ENCODE measurements around the gene ME1.

- no peak for TF ChIP-seq EZH2phosphoT487 (IDR thresholded peaks at IDR 0.05; ENCODE audit: low read depth, severe bottlenecking, unreplicated experiment)
- TF ChIP-seq CTCF (IDR thresholded peaks at IDR 0.05; ENCODE audit: poor library complexity): no peak
- no peak for TF ChIP-seq EZH2 (IDR thresholded peaks at IDR 0.05; ENCODE audit: borderline replicate concordance)
These were observed 1.8 kb upstream of the ME1 start for GRCh38 chr6:83432636-83433035.
